Renal cortex interstitium (tissue), 11 donors: ENCODE data around the gene DRAM1. TPM values are rescaled to one million over a fixed set of nuclear protein-coding genes. Genes with fewer than 3 reads are reported as not detected.
A peak's percentile ranks its signal among the peaks of the same experiment; 100 is the strongest.
"Not testable (repeated sequence)": the region's sequence is repeated elsewhere in the genome, so short reads cannot be mapped to it uniquely, and the experiment has no call there.

Source experiments
- DNase-seq, 11 donors: peaks; one replicate each; pipeline ENCODE4 v3.0.0-alpha.2; 2013; ENCODE audit warnings: low read depth in 9 of 11, low spot score in 4 of 11; ENCODE audit errors: extremely low read depth in 1 of 11
- polyA plus RNA-seq, 3 donors: library from polyadenylated mRNA; unstranded; fragments of 120-200 nt; gene quantifications; one replicate each; pipeline ENCODE4 v1.2.1, GENCODE V29; 2013; ENCODE audit not compliant: insufficient read length in 3 of 3

The DRAM1 gene
- polyA plus RNA-seq, 3 donors, result 19.4 to 25.0 (median 22.0) TPM

- peak in 5 of 11 donors; percentile 9 to 41 (median 20) for DNase-seq
Measured at GRCh38 chr12:101855364-101855884, 22.0 kb upstream of the DRAM1 start.

GRCh38 chr12:101855976-101856375, 21.4 kb upstream of the DRAM1 start:
- DNase-seq, result no peak

- not testable (repeated sequence) for DNase-seq
Measured at GRCh38 chr12:101856614-101857013, 20.8 kb upstream of the DRAM1 start.

- peak in 5 of 11 donors; percentile 13 to 43 (median 19) for DNase-seq
Measured at GRCh38 chr12:101857043-101857558, 20.3 kb upstream of the DRAM1 start.

- no peak for DNase-seq
Measured at GRCh38 chr12:101858361-101858760, 19.0 kb upstream of the DRAM1 start.

GRCh38 chr12:101859664-101860607, 17.4 kb upstream of the DRAM1 start:
- no peak for DNase-seq

GRCh38 chr12:101861688-101862087, 15.7 kb upstream of the DRAM1 start:
- DNase-seq, result not testable (repeated sequence)

- no peak for DNase-seq
Measured at GRCh38 chr12:101862245-101862644, 15.1 kb upstream of the DRAM1 start.

GRCh38 chr12:101863981-101864380, 13.4 kb upstream of the DRAM1 start:
- no peak for DNase-seq

GRCh38 chr12:101866615-101867373, 10.6 kb upstream of the DRAM1 start:
- no peak for DNase-seq

GRCh38 chr12:101867619-101868018, 9.8 kb upstream of the DRAM1 start:
- DNase-seq, result not testable (repeated sequence)

- DNase-seq, result no peak
Measured at GRCh38 chr12:101870925-101871324, 6.5 kb upstream of the DRAM1 start.

- no peak for DNase-seq
Measured at GRCh38 chr12:101875162-101875561, 2.2 kb upstream of the DRAM1 start.

- DNase-seq, result no peak
Measured at GRCh38 chr12:101876322-101876860, 989 bp upstream of the DRAM1 start.

GRCh38 chr12:101877806-101878242, 444 bp downstream of the DRAM1 start:
- DNase-seq, result peak in 1 of 11 donors; percentile 20

- peak in 2 of 11 donors; percentile 8 to 20 for DNase-seq
Measured at GRCh38 chr12:101878243-101878821, 952 bp downstream of the DRAM1 start.

GRCh38 chr12:101880769-101881168, 3.4 kb downstream of the DRAM1 start:
- no peak for DNase-seq

- DNase-seq, result no peak
Measured at GRCh38 chr12:101881228-101881627, 3.8 kb downstream of the DRAM1 start.

GRCh38 chr12:101884174-101884573, 6.8 kb downstream of the DRAM1 start:
- no peak for DNase-seq
